ENCODE measurements around the gene ANO10. TPM values are rescaled to one million over a fixed set of nuclear protein-coding genes. Genes with fewer than 3 reads are reported as not detected.
"Not testable (repeated sequence)": the region's sequence is repeated elsewhere in the genome, so short reads cannot be mapped to it uniquely, and the experiment has no call there.

Gene ANO10
- total and polyA plus RNA-seq, 4 donors, result 19.9 to 33.2 (median 25.3) TPM

GRCh38 chr3:43582866-43583265, 38.9 kb downstream of the ANO10 start:
- ATAC-seq (ENCODE audit: insufficient read depth, low FRiP score) (no peak), DNase-seq (no peak)
- Histone ChIP-seq H3K9ac (ENCODE audit: insufficient read depth in 1 of 2, low read length in 2 of 2) (peak overlapping the region in 1 of 2 donors; percentile 28), H3K9me3 (ENCODE audit: control insufficient read depth in 4 of 4, insufficient read depth in 3 of 4, low read length in 3 of 4) (peaks cover 0 to 2% (median 0%) of the 10 kb centered on the region in 4 donors), H3K27me3 (ENCODE audit: control insufficient read depth in 3 of 3, insufficient read depth in 3 of 3, low read length in 2 of 3) (no peaks in the 10 kb centered on the region), H3K4me3 (no peak overlapping the region), H3K4me1 (ENCODE audit: control insufficient read depth in 5 of 5, insufficient read depth in 5 of 5, low read length in 5 of 5) (peaks cover 0 to 10% (median 4%) of the 10 kb centered on the region in 5 donors), H3K36me3 (ENCODE audit: control insufficient read depth in 4 of 4, insufficient read depth in 4 of 4, low read length in 4 of 4) (no peaks in the 10 kb centered on the region), H3K27ac (ENCODE audit: low read depth in 1 of 2, low read length in 1 of 2) (no peak overlapping the region)
- TF ChIP-seq, protein P1, sequence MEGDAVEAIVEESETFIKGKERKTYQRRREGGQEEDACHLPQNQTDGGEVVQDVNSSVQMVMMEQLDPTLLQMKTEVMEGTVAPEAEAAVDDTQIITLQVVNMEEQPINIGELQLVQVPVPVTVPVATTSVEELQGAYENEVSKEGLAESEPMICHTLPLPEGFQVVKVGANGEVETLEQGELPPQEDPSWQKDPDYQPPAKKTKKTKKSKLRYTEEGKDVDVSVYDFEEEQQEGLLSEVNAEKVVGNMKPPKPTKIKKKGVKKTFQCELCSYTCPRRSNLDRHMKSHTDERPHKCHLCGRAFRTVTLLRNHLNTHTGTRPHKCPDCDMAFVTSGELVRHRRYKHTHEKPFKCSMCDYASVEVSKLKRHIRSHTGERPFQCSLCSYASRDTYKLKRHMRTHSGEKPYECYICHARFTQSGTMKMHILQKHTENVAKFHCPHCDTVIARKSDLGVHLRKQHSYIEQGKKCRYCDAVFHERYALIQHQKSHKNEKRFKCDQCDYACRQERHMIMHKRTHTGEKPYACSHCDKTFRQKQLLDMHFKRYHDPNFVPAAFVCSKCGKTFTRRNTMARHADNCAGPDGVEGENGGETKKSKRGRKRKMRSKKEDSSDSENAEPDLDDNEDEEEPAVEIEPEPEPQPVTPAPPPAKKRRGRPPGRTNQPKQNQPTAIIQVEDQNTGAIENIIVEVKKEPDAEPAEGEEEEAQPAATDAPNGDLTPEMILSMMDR (IDR thresholded peaks at IDR 0.05; ENCODE audit: control extremely low read depth, extremely low read depth), result no peak
- WGBS, 2 donors, result 30 to 42% methylated on average over 1 of the region's 1 CpG

GRCh38 chr3:43581343-43581742, 40.5 kb downstream of the ANO10 start:
- Histone ChIP-seq H3K27ac (ENCODE audit: low read depth in 1 of 2, low read length in 1 of 2) (no peak overlapping the region), H3K9me3 (ENCODE audit: control insufficient read depth in 4 of 4, insufficient read depth in 3 of 4, low read length in 3 of 4) (peaks cover 0 to 2% (median 0%) of the 10 kb centered on the region in 4 donors), H3K36me3 (ENCODE audit: control insufficient read depth in 4 of 4, insufficient read depth in 4 of 4, low read length in 4 of 4) (peaks cover 0 to 6% (median 2%) of the 10 kb centered on the region in 4 donors), H3K4me3 (no peak overlapping the region), H3K27me3 (ENCODE audit: control insufficient read depth in 3 of 3, insufficient read depth in 3 of 3, low read length in 2 of 3) (no peaks in the 10 kb centered on the region), H3K4me1 (ENCODE audit: control insufficient read depth in 5 of 5, insufficient read depth in 5 of 5, low read length in 5 of 5) (peaks cover 0 to 10% (median 4%) of the 10 kb centered on the region in 5 donors), H3K9ac (ENCODE audit: insufficient read depth in 1 of 2, low read length in 2 of 2) (no peak overlapping the region)
- DNase-seq (no peak), ATAC-seq (ENCODE audit: insufficient read depth, low FRiP score) (no peak)
- WGBS, 2 donors, result 77 to 88% methylated on average over 2 of the region's 2 CpGs
- TF ChIP-seq, protein P1 (IDR thresholded peaks at IDR 0.05; ENCODE audit: control extremely low read depth, extremely low read depth), result no peak

DNA sequence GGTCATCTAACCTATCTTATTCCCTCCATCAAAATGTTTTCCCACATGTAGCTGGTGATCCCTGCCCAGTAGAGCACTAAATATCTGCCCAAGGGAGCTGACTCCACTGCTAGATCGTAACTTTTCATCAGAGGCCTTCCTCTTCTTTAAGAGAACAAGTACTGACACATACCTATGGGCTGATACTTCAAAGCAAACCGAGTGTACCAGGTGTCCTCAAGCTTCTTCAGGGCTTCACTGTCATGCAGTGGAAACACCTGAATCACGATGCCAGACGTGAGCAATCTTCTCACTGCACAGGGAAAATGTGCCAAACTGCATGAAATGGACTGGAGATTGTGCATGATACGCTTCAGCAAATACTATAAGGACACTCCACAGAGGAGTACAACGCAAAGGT, 41.6 kb downstream of the ANO10 start:
- DNase-seq (no peak), ATAC-seq (ENCODE audit: insufficient read depth, low FRiP score) (no peak)
- WGBS, 2 donors, result 82 to 87% methylated on average over 6 of the region's 6 CpGs
- Histone ChIP-seq H3K9ac (ENCODE audit: insufficient read depth in 1 of 2, low read length in 2 of 2) (no peak overlapping the region), H3K27ac (ENCODE audit: low read depth in 1 of 2, low read length in 1 of 2) (no peak overlapping the region), H3K4me1 (ENCODE audit: control insufficient read depth in 5 of 5, insufficient read depth in 5 of 5, low read length in 5 of 5) (peaks cover 0 to 10% (median 2%) of the 10 kb centered on the region in 5 donors), H3K27me3 (ENCODE audit: control insufficient read depth in 3 of 3, insufficient read depth in 3 of 3, low read length in 2 of 3) (no peaks in the 10 kb centered on the region), H3K36me3 (ENCODE audit: control insufficient read depth in 4 of 4, insufficient read depth in 4 of 4, low read length in 4 of 4) (peaks cover 0 to 12% (median 5%) of the 10 kb centered on the region in 4 donors), H3K4me3 (no peak overlapping the region), H3K9me3 (ENCODE audit: control insufficient read depth in 4 of 4, insufficient read depth in 3 of 4, low read length in 3 of 4) (peaks cover 0 to 2% (median 0%) of the 10 kb centered on the region in 4 donors)
- TF ChIP-seq, protein P1 (IDR thresholded peaks at IDR 0.05; ENCODE audit: control extremely low read depth, extremely low read depth), result no peak

GRCh38 chr3:43573576-43573975, 48.2 kb downstream of the ANO10 start:
- no peaks in the 10 kb centered on the region for H3K27me3 ChIP-seq (ENCODE audit: control insufficient read depth in 3 of 3, insufficient read depth in 3 of 3, low read length in 2 of 3)
- no peak overlapping the region for H3K27ac ChIP-seq (ENCODE audit: low read depth in 1 of 2, low read length in 1 of 2)
- TF ChIP-seq, protein P1 (IDR thresholded peaks at IDR 0.05; ENCODE audit: control extremely low read depth, extremely low read depth), result no peak
- no peak overlapping the region for H3K9ac ChIP-seq (ENCODE audit: insufficient read depth in 1 of 2, low read length in 2 of 2)
- H3K4me1 ChIP-seq (ENCODE audit: control insufficient read depth in 5 of 5, insufficient read depth in 5 of 5, low read length in 5 of 5), result no peaks in the 10 kb centered on the region
- 91 to 94% methylated on average over 2 of the region's 2 CpGs for WGBS, 2 donors
- ATAC-seq (ENCODE audit: insufficient read depth, low FRiP score) (no peak), DNase-seq (no peak)
- H3K36me3 ChIP-seq (ENCODE audit: control insufficient read depth in 4 of 4, insufficient read depth in 4 of 4, low read length in 4 of 4), result peaks cover 0 to 12% (median 5%) of the 10 kb centered on the region in 4 donors
- no peak overlapping the region for H3K4me3 ChIP-seq
- H3K9me3 ChIP-seq (ENCODE audit: control insufficient read depth in 4 of 4, insufficient read depth in 3 of 4, low read length in 3 of 4), result no peaks in the 10 kb centered on the region

DNA sequence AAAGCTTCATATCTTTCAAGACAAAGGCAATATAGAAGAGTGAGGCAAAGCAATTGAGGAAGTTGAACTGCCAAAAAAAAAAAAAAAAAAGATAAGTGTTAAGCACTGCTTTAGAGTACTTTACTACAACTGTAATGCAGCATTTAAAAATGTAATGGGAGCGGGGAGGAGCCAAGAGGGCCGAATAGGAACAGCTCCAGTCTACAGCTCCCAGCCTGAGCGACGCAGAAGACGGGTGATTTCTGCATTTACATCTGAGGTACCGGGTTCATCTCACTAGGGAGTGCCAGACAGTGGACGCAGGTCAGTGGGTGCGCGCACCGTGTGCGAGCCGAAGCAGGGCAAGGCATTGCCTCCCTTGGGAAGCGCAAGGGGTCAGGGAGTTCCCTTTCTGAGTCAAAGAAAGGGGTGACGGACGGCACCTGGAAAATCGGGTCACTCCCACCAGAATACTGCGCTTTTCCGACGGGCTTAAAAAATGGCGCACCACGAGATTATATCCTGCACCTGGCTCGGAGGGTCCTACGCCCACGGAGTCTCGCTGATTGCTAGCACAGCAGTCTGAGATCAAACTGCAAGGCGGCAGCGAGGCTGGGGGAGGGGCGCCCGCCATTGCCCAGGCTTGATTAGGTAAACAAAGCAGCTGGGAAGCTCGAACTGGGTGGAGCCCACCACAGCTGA, 56.0 kb downstream of the ANO10 start:
- H3K27ac ChIP-seq (ENCODE audit: low read depth in 1 of 2, low read length in 1 of 2); DNase-seq; ATAC-seq (ENCODE audit: insufficient read depth, low FRiP score); H3K27me3 ChIP-seq (ENCODE audit: control insufficient read depth in 3 of 3, insufficient read depth in 3 of 3, low read length in 2 of 3); H3K9ac ChIP-seq (ENCODE audit: insufficient read depth in 1 of 2, low read length in 2 of 2); H3K9me3 ChIP-seq (ENCODE audit: control insufficient read depth in 4 of 4, insufficient read depth in 3 of 4, low read length in 3 of 4); H3K4me1 ChIP-seq (ENCODE audit: control insufficient read depth in 5 of 5, insufficient read depth in 5 of 5, low read length in 5 of 5); H3K4me3 ChIP-seq; H3K36me3 ChIP-seq (ENCODE audit: control insufficient read depth in 4 of 4, insufficient read depth in 4 of 4, low read length in 4 of 4): not testable (repeated sequence)
- 89 to 92% methylated on average over 13 to 24 of the region's 30 CpGs for WGBS, 2 donors
